ENCODE measurements around the gene BORCS6. TPM values are rescaled to one million over a fixed set of nuclear protein-coding genes. Genes with fewer than 3 reads are reported as not detected.
A peak's percentile ranks its signal among the peaks of the same experiment; 100 is the strongest.
"Not testable (repeated sequence)": the region's sequence is repeated elsewhere in the genome, so short reads cannot be mapped to it uniquely, and the experiment has no call there.

The BORCS6 gene
- total and polyA plus RNA-seq, 9 of the 15 experiments (the other 6 are each of a cell fraction or from before 2014, with no cell fraction given): 0.01 to 7.4 (median 2.3) TPM

- no peak for TF ChIP-seq TCF7 (IDR thresholded peaks at IDR 0.05; ENCODE audit: borderline replicate concordance)
- 0 out of 2 replicates have a peak, but pooled peaks have one; percentile 6 for TF ChIP-seq NCOR1 (IDR thresholded peaks at IDR 0.05)
- no peak for TF ChIP-seq PATZ1 (CRISPR knock-in tag; IDR thresholded peaks at IDR 0.05; ENCODE audit: borderline replicate concordance)
- TF ChIP-seq FOS (IDR thresholded peaks at IDR 0.05; ENCODE audit: extremely low read depth, insufficient read length): no peak
- TF ChIP-seq SIN3B (IDR thresholded peaks at IDR 0.05; ENCODE audit: low read depth): no peak
- TF ChIP-seq JUN (IDR thresholded peaks at IDR 0.05; ENCODE audit: borderline replicate concordance, low read depth, low read length): 0 out of 2 replicates have a peak, but pooled peaks have one; percentile 27
- 0 out of 2 replicates have a peak, but pooled peaks have one; percentile 23 for TF ChIP-seq JUN (CRISPR knock-in tag; IDR thresholded peaks at IDR 0.05; ENCODE audit: borderline replicate concordance)
- no peak for TF ChIP-seq ZNF146 (CRISPR knock-in tag; IDR thresholded peaks at IDR 0.05; ENCODE audit: unreplicated experiment)
- TF ChIP-seq POLR2G (IDR thresholded peaks at IDR 0.05; ENCODE audit: low read depth, low read length): peak; percentile 57
- peak; percentile 10 for TF ChIP-seq PHF20 (IDR thresholded peaks at IDR 0.05; ENCODE audit: partially characterized antibody)
- peak; percentile 73 for TF ChIP-seq ZBTB5 (IDR thresholded peaks at IDR 0.05)
- no peak; the same call in 1 of the 2 replicates for TF ChIP-seq E2F1 (CRISPR knock-in tag; IDR thresholded peaks at IDR 0.05)
- 0 out of 2 replicates have a peak, but pooled peaks have one; percentile 16 for TF ChIP-seq PML (IDR thresholded peaks at IDR 0.05; ENCODE audit: low read length)
These were observed 31.0 kb upstream of the BORCS6 start (continued) for GRCh38 chr17:8220783-8221662.

GRCh38 chr17:8214000-8214399 lies 24.0 kb upstream of the BORCS6 start:
- H3K4me2 ChIP-seq (ENCODE audit: insufficient read depth, low read length); H3K9ac ChIP-seq (ENCODE audit: insufficient read depth in 1 of 2, low read depth in 2 of 2, low read length in 2 of 2); H3K9me3 ChIP-seq (replicated peaks; ENCODE audit: control insufficient read depth, insufficient read depth, low read depth, low read length); H3K9me1 ChIP-seq (ENCODE audit: control insufficient read depth, insufficient read depth, low read length); H2AFZ ChIP-seq (ENCODE audit: low read depth, low read length); CTCF ChIA-PET (ENCODE audit: low intra/inter-chr PET ratio); H3K27me3 ChIP-seq (ENCODE audit: control insufficient read depth in 2 of 2, insufficient read depth in 2 of 2, low read length in 2 of 2); H3K36me3 ChIP-seq (ENCODE audit: control insufficient read depth, insufficient read depth, low read length); in situ Hi-C loops (cut with MboI); intact Hi-C loops (cut with micrococcal nuclease); FAIRE-seq; ATAC-seq; H3K27ac ChIP-seq (ENCODE audit: extremely low read depth, low read depth, low read length); H3K4me3 ChIP-seq; H4K20me1 ChIP-seq (replicated peaks; ENCODE audit: control insufficient read depth, insufficient read depth, low read length); DNase-seq (ENCODE audit: extremely low read depth in 1 of 4, low spot score in 3 of 4); BruUV-seq (replicated peaks): not testable (repeated sequence)
- peaks cover 18 to 22% of the 10 kb centered on the region in 2 experiments; a peak in 4 of 5 replicates for H3K4me1 ChIP-seq (replicated peaks in 1 of 2; ENCODE audit: control insufficient read depth in 2 of 2, insufficient read depth in 2 of 2, low read length in 2 of 2)
- WGBS (ENCODE audit: insufficient coverage, low coverage, missing lambda C conversion rate): 47% methylated on average over 13 of the region's 15 CpGs
- peaks cover 14% of the 10 kb centered on the region for H3K79me2 ChIP-seq (ENCODE audit: control insufficient read depth, insufficient read depth, low read length)
- POLR2A ChIA-PET: interaction anchor here (6.6 kb wide), 1 partner anchor 8 kb away, joined by 89 read pairs; no protein-coding TSS in a partner anchor
